ENCODE measurements around the gene CIB1.
A peak's percentile ranks its signal among the peaks of the same experiment; 100 is the strongest.
"Not testable (repeated sequence)": the region's sequence is repeated elsewhere in the genome, so short reads cannot be mapped to it uniquely, and the experiment has no call there.

CIB1 gene

DNA sequence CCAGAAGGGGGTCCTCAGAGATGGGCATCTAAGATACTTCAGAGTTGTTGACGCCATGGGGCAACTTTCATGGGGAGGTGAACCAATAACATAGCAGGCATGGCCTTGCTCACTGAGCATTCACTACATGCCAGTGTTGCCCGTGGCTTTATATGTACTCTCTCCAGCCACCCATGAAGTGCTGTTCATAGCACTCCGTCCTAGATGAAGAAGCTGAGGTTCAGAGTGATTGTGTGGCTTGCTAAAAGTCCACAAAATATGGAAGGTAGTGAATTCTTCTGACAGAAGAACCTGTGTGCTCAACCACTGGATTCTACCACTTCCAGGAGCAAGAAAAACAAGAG, 42.4 kb downstream of the CIB1 start:
- DNase-seq: no peak

DNA sequence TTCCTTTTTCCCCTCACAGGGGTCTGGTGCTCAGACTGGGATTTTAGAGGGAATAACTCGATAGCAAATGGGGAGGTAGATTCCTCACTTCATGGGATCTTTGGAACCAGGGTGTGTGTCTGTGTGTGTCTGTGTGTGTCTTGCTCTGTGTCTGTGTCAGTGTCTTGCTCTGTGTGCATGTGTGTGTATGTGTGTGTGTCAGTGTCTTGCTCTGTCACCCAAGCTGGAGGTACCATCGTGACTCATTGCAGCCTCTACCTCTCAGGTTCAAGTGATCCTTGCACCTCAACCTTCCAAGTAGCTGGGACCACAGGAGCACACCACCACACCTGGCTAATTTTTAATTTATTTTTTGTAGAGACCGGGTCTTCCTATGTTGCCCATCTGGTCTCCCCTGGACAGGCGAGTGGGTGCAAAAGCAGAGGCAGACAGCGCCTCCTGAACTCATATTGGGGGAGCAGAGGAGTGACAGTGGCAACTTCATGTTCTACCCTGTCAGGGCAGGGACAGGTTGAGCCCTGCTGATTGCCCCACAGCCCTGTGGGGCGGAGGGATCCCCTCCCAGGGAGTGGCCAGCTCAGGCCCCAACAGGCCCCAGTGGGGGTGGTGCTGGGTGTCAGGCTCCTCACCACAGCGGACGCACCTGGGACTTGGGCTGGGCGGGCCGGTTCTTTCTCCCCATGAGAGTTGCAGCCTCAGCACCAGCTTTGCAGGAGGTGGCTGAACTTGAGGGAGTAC, 43.0 kb downstream of the CIB1 start:
- DNase-seq: no peak

DNA sequence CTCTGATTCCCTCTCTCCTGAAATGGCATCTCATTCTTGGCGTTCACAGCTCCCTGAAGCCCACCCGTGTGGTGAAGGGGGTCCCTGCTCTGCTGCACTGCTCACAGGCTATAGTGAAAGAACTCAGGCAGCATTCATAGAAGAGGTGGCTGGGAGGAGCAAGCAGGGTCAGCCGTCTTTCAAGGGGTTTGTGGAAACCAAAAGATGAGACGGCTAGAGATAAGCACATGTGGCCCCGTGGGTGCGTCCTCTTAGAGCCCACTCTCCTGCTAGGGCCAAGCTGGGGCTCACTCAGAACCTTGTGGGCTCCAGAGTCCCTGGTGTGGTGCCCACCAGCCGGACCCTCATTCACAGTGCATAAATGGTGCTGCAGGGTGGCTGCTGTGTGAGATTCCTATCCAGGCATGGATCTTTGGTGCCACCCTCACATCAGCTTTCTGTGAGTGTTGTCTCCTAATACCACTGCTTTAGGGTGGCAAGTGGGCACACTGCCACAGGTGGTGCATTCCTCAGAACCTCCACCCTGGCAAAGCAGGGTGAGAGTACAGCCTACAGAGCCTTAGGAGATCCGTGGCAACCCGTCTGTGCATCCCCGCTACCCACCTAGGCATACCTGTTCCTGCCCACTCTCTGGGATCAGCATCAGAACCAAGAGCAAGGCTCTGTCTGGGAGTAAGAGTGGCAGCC, 43.8 kb downstream of the CIB1 start:
- no peak for DNase-seq

DNA sequence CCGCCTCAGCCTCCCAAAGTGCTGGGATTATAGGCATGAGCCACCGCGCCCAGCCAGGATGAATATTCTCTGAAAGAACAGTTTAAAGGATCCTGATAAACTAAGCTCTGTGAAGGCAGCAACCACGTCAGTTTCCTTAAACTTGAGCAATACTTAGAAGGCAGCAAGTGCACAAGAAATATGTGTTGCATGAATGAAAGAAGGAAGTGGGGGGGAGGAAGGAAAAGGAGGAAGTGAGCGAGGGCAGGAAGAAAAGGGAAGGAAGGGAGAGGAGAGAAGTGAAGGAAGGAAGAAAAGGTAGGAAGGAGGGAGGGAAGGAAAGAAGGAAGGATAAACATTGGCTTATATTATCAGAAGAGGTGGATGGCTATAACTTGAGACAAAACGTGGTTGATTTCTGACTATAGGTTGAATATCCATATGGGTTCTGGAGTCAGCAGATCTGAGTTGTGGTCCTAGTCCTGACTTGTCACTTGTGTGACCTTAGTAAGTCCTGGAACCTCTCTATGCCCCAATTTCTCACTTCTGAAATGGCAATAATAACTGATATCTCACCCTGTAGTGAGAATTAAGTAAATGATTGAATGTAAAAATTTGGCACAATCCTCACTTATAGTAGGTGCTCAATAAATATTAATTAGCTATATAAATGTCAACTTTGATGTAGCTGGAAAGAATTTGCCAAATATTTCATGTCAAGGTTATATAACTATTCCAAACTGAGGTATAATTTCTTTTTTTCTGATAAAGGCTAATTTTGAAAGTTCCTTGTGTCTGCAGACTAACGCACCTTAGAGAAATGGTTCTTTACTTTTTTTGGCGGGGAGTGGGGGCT, 44.6 kb downstream of the CIB1 start:
- no peak for DNase-seq

- DNase-seq: not testable (repeated sequence)
Measured at GRCh38 chr15:90188065-90188464, 45.7 kb downstream of the CIB1 start.

DNA sequence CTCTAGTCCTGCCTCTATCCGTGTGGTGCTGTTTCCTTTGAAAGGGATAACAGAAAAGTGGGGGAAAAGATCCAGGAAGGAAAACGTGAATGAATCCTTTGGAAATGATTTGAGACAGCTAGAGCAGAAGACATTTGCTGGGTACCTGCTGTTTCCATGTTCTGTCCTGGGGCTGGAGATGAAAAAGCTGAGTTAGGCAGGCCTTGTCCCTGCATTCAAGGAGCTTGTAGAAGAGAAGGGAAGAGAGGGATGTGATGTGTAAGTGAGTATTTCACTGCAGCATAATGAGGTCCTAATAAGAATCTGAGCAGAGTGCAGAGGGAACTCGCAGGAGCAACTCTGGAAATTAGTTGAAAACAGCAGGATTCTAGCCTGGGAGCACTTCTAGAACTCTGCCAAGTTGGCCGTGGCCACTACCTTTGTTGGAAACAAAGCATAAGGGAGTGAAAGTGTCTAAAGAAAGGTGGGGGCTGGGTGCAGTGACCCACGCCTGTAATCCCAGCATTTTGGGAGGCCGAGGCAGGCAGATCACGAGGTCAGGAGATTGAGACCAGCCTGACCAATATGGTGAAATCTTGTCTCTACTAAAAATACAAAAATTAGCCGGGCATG, 46.4 kb downstream of the CIB1 start:
- DNase-seq: no peak

GRCh38 chr15:90184786-90185704, 48.7 kb downstream of the CIB1 start:
- DNase-seq: peak; percentile 69

DNA sequence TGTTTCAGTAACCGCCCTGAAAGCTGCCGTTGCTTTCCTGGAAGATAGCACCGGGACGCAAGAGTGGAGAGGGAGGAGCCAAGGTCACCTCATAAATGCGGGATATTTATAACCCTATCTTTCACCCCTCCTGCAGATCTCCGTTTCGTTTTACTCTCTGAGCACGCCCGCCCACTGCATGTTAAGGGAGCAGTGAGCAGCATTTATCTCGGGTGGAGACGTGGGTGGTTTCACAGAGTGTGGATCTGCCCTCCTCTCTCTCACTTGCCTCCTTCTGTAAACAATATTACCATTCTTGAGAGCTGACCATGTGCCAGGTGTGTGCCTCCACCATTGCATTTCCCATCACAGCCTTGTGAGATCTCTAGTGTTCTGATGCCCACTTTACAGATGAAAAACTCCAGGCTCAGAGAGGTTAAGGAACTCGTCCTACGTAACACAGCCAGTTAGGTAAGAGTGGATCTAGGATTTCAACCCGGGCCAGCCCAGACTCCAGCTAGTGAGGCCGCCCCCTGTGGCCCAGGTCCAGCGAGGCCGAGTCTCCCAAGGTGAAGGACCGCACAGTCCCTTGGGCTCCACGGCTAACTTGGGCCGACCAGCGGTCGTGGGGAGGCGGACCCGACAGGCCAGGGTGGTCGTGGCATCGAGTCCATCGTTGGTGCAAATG, 49.5 kb downstream of the CIB1 start:
- DNase-seq: peak; percentile 86

- no peak for DNase-seq
Measured at GRCh38 chr15:90181776-90182175, 52.0 kb downstream of the CIB1 start.

Measured in kidney glomerular epithelial cell (primary cell).